HCT116 (cell line): Measurements from ENCODE around the gene MAPK10. TPM values are rescaled to one million over a fixed set of nuclear protein-coding genes. Genes with fewer than 3 reads are reported as not detected.

Source experiments
- ATAC-seq: fragments of 200-7000 bp; cut with Tn5 transposase; 2 replicates; pipeline ENCODE4 v1.9.1; 2020; ENCODE audit warnings: mild to moderate bottlenecking, moderate library complexity
- BruUV-seq: library from RNA; stranded (reverse); fragments of 400-500 nt; replicated peaks from 2 replicates; lab custom pipeline; 2021; lab: Mats Ljungman, UMichigan
- CTCF ChIA-PET: fragments of 300-600 bp; sonication (Branson Sonifier 250); formaldehyde crosslinking; loops from one replicate; lab custom pipeline; 2021; ENCODE audit warnings: antibody characterized with exemption; lab: Charles Lee
- POLR2A ChIA-PET: fragments of 300-600, 350-600 bp; sonication (Branson Sonifier 250); formaldehyde crosslinking; loops from one replicate; lab custom pipeline; 2021; ENCODE audit warnings: antibody characterized with exemption; lab: Charles Lee
- RAD21 ChIA-PET, 2 experiments: fragments of 300-600 bp; sonication (Branson Sonifier 250); formaldehyde crosslinking; loops; one replicate each; lab custom pipeline; 2023; ENCODE audit warnings: low total read pairs in 2 of 2; ENCODE audit not compliant: uncharacterized antibody in 2 of 2, unreplicated experiment in 2 of 2, low non-redundant PET in 1 of 2; lab: Charles Lee
- DNase-seq: peaks from one replicate; pipeline ENCODE4 v3.0.0-alpha.2; 2010; ENCODE audit warnings: low read depth, low spot score
- H2AFZ ChIP-seq: fragments of 200-600 bp; shearing (Covaris generic), sonication (generic); 2 replicates; pipeline ENCODE4 v1.6.1; 2017; ENCODE audit warnings: low read depth, mixed run types, mixed read lengths, antibody characterized with exemption, low read length; ENCODE audit not compliant: poor library complexity, severe bottlenecking
- H3K27ac ChIP-seq: 2 replicates; pipeline ENCODE4 v1.5.1; 2012; ENCODE audit warnings: low read depth, low read length
- H3K27me3 ChIP-seq: fragments of 200-600 bp; sonication (generic); 2 replicates; pipeline ENCODE4 v1.6.1; 2016; ENCODE audit warnings: mixed run types, low read length, mixed read lengths; ENCODE audit not compliant: insufficient read depth
- H3K36me3 ChIP-seq, 2 experiments: fragments of 200-500 bp in 1 of 2; fragments of 200-600 bp in 1 of 2; sonication (Bioruptor generic) in 1 of 2; sonication (generic) in 1 of 2; 2 replicates each; pipeline versions ENCODE4 v1.5.1 to v1.6.1; 2014 to 2016; ENCODE audit warnings: low read length in 2 of 2, inconsistent platforms in 1 of 2, mixed read lengths in 1 of 2, mixed run types in 1 of 2; ENCODE audit not compliant: insufficient read depth in 2 of 2, control insufficient read depth in 1 of 2
- H3K4me1 ChIP-seq, 2 experiments: fragments of 200-600 bp in 1 of 2; sonication (generic) in 1 of 2; 2 replicates each; pipeline versions ENCODE4 v1.5.1 to v1.6.1; 2012 to 2017; ENCODE audit warnings: low read length in 2 of 2, inconsistent platforms in 1 of 2, mild to moderate bottlenecking in 1 of 2, mixed read lengths in 1 of 2, mixed run types in 1 of 2, moderate library complexity in 1 of 2; ENCODE audit not compliant: insufficient read depth in 2 of 2, control insufficient read depth in 1 of 2
- H3K4me2 ChIP-seq: fragments of 200-600 bp; sonication (generic); 2 replicates; pipeline ENCODE4 v1.6.1; 2017; ENCODE audit warnings: mixed run types, low read length, mixed read lengths
- H3K4me3 ChIP-seq, 2 experiments: fragments of 200-600 bp in 1 of 2; sonication (generic) in 1 of 2; replicated peaks in 1 of 2; 2 replicates each; pipeline ENCODE4 v1.5.1; 2011 to 2016; ENCODE audit warnings: low read length in 2 of 2, control low read depth in 1 of 2, low read depth in 1 of 2, mild to moderate bottlenecking in 1 of 2, mixed read lengths in 1 of 2, mixed run types in 1 of 2
- H3K79me2 ChIP-seq: fragments of 200-600 bp; sonication (generic); 2 replicates; pipeline ENCODE4 v1.6.1; 2017; ENCODE audit warnings: mild to moderate bottlenecking, mixed run types, low read length, moderate library complexity, mixed read lengths; ENCODE audit not compliant: insufficient read depth
- H3K9ac ChIP-seq: fragments of 200-600 bp; sonication (generic); 2 replicates; pipeline ENCODE4 v1.6.1; 2016; ENCODE audit warnings: low read length, mixed read lengths
- H3K9me2 ChIP-seq: fragments of 200-600 bp; sonication (generic), shearing (Covaris generic); 2 replicates; pipeline ENCODE4 v1.6.1; 2017; ENCODE audit warnings: mixed run types, mild to moderate bottlenecking, moderate library complexity; ENCODE audit not compliant: insufficient read depth
- H3K9me3 ChIP-seq, 2 experiments: fragments of 200-500 bp in 1 of 2; fragments of 200-600 bp in 1 of 2; sonication (Bioruptor generic) in 1 of 2; sonication (generic) in 1 of 2; 2 replicates each; pipeline ENCODE4 v1.6.1; 2014 to 2017; ENCODE audit warnings: low read length in 2 of 2, mixed read lengths in 2 of 2, inconsistent platforms in 1 of 2, low read depth in 1 of 2, mild to moderate bottlenecking in 1 of 2, mixed run types in 1 of 2, moderate library complexity in 1 of 2; ENCODE audit not compliant: control insufficient read depth in 1 of 2, insufficient read depth in 1 of 2
- H4K20me1 ChIP-seq: fragments of 200-600 bp; sonication (generic), shearing (Covaris generic); 2 replicates; pipeline ENCODE4 v1.6.1; 2017; ENCODE audit warnings: mixed run types, mild to moderate bottlenecking, moderate library complexity; ENCODE audit not compliant: insufficient read depth
- EZH2phosphoT487 ChIP-seq: fragments of 200-600 bp; IDR thresholded peaks from 2 replicates; pipeline ENCODE4 v1.6.1; 2018; ENCODE audit warnings: antibody characterized with exemption, borderline replicate concordance
- FOSL1 ChIP-seq: IDR thresholded peaks from 2 replicates; pipeline ENCODE4 v1.6.1; 2012; ENCODE audit warnings: low read depth
- JUND ChIP-seq: IDR thresholded peaks from 2 replicates; pipeline ENCODE4 v1.6.1; 2012
- RAD21 ChIP-seq: IDR thresholded peaks from 2 replicates; pipeline ENCODE4 v1.6.1; 2012; ENCODE audit warnings: low read depth, mild to moderate bottlenecking
- SIN3A ChIP-seq: IDR thresholded peaks from 2 replicates; pipeline ENCODE4 v1.6.1; 2012; ENCODE audit warnings: low read depth
- SP1 ChIP-seq: IDR thresholded peaks from 2 replicates; pipeline ENCODE4 v1.6.1; 2012; ENCODE audit warnings: low read depth
- TCF7L2 ChIP-seq: IDR thresholded peaks from 2 replicates; pipeline ENCODE4 v1.7.0; 2011; ENCODE audit warnings: borderline replicate concordance, inconsistent platforms; ENCODE audit not compliant: insufficient read depth, insufficient read length; ENCODE audit errors: extremely low read depth
- YY1 ChIP-seq: IDR thresholded peaks from 2 replicates; pipeline ENCODE4 v1.6.1; 2011; ENCODE audit warnings: low read length, low read depth, moderate library complexity, mild to moderate bottlenecking; ENCODE audit not compliant: insufficient replicate concordance; ENCODE audit errors: extremely low read depth
- ZNF274 ChIP-seq: fragments of 200-500 bp; sonication (Bioruptor generic); IDR thresholded peaks from 2 replicates; pipeline ENCODE4 v1.6.1; 2014; ENCODE audit warnings: mild to moderate bottlenecking, low read depth, low read length, inconsistent platforms
- intact Hi-C: fragments of 100-400 bp; cut with micrococcal nuclease; formaldehyde crosslinking; loops from 2 replicates; pipeline ENCODE4 v1.10.0; 2022
- total RNA-seq: library from RNA; stranded (reverse); gene quantifications from one replicate; pipeline ENCODE4 v1.2.1, GENCODE V29; 2021; ENCODE audit not compliant: unreplicated experiment
- TF ChIP-seq, protein P1 (sequence below), 3 experiments: fragments of 200-600 bp in 1 of 3; sonication (generic) in 1 of 3; IDR thresholded peaks in 2 of 3; conservative IDR thresholded peaks in 1 of 3; 2 replicates each; pipeline ENCODE4 v1.5.1; 2012 to 2017; ENCODE audit warnings: low read depth in 2 of 3, low read length in 2 of 3, antibody characterized with exemption in 1 of 3, borderline replicate concordance in 1 of 3, control low read depth in 1 of 3, mild to moderate bottlenecking in 1 of 3, mixed read lengths in 1 of 3, mixed run types in 1 of 3, moderate library complexity in 1 of 3; ENCODE audit not compliant: insufficient read depth in 1 of 3
- TF ChIP-seq, protein P2 (sequence below): IDR thresholded peaks from 2 replicates; pipeline ENCODE4 v1.6.1; 2012

Gene MAPK10
- total RNA-seq, 1 experiment from 2014 or later = 0.52 TPM

DNA sequence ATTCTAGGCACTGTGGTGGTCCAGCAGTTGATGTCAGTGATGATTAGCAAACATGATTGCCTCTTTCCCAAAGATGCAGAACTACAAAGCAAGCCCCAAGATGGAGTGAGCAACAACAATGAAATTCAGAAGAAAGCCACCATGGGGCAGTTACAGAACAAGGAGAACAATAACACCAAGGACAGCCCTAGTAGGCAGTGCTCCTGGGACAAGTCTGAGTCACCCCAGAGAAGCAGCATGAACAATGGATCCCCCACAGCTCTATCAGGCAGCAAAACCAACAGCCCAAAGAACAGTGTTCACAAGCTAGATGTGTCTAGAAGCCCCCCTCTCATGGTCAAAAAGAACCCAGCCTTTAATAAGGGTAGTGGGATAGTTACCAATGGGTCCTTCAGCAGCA is 365.3 kb downstream of the MAPK10 start:
- Histone ChIP-seq H3K4me1 (no peaks in the 10 kb centered on the region), H3K9ac (no peak overlapping the region), H3K4me2 (no peak overlapping the region), H3K79me2 (no peaks in the 10 kb centered on the region), H3K36me3 (no peaks in the 10 kb centered on the region), H3K9me3 (no peaks in the 10 kb centered on the region), H2AFZ (no peak overlapping the region), H3K4me3 (no peak overlapping the region), H3K27ac (no peak overlapping the region), H3K9me2 (no peaks in the 10 kb centered on the region), H4K20me1 (no peaks in the 10 kb centered on the region), H3K27me3 (no peaks in the 10 kb centered on the region)
- RAD21 ChIA-PET = no interaction called here
- no peak for TF ChIP-seq EZH2phosphoT487
- TF ChIP-seq, protein P1, sequence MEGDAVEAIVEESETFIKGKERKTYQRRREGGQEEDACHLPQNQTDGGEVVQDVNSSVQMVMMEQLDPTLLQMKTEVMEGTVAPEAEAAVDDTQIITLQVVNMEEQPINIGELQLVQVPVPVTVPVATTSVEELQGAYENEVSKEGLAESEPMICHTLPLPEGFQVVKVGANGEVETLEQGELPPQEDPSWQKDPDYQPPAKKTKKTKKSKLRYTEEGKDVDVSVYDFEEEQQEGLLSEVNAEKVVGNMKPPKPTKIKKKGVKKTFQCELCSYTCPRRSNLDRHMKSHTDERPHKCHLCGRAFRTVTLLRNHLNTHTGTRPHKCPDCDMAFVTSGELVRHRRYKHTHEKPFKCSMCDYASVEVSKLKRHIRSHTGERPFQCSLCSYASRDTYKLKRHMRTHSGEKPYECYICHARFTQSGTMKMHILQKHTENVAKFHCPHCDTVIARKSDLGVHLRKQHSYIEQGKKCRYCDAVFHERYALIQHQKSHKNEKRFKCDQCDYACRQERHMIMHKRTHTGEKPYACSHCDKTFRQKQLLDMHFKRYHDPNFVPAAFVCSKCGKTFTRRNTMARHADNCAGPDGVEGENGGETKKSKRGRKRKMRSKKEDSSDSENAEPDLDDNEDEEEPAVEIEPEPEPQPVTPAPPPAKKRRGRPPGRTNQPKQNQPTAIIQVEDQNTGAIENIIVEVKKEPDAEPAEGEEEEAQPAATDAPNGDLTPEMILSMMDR (IDR thresholded peaks at IDR 0.05 in 2 of 3, conservative IDR thresholded peaks at IDR 0.05 in 1 of 3; ENCODE audit: borderline replicate concordance in 1 of 3, insufficient read depth in 1 of 3, low read depth in 2 of 3, low read length in 2 of 3) = no peak
- no peak for TF ChIP-seq SIN3A
- no peak for TF ChIP-seq JUND
- TF ChIP-seq FOSL1 = no peak
- no peak for TF ChIP-seq TCF7L2
- TF ChIP-seq RAD21 = no peak
- no peak for TF ChIP-seq ZNF274
- no peak for TF ChIP-seq SP1
- TF ChIP-seq YY1 = no peak
- TF ChIP-seq, protein P2, sequence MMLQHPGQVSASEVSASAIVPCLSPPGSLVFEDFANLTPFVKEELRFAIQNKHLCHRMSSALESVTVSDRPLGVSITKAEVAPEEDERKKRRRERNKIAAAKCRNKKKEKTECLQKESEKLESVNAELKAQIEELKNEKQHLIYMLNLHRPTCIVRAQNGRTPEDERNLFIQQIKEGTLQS = no peak
- BruUV-seq = no TSS peak
- POLR2A ChIA-PET = no interaction called here
- ATAC-seq (no peak), DNase-seq (no peak)
- CTCF ChIA-PET = no interaction called here
- intact Hi-C loops = no loop called here
